B cell (primary cell): Measurements from ENCODE around the gene EPAS1. TPM values are rescaled to one million over a fixed set of nuclear protein-coding genes. Genes with fewer than 3 reads are reported as not detected.

Experiments used
- ATAC-seq: fragments of 200-7000 bp; cut with Tn5 transposase; one replicate; pipeline ENCODE4 v1.10.0; 2021; ENCODE audit warnings: low read depth, mild to moderate bottlenecking, moderate number of reproducible peaks, moderate library complexity
- CTCF ChIA-PET: fragments of 350-600 bp; sonication (Branson Sonifier 250); formaldehyde crosslinking; loops from one replicate; lab custom pipeline; 2021; ENCODE audit warnings: antibody characterized with exemption, inconsistent platforms; lab: Charles Lee
- POLR2A ChIA-PET: fragments of 350-600 bp; sonication (Branson Sonifier 250); formaldehyde crosslinking; loops from one replicate; lab custom pipeline; 2021; ENCODE audit warnings: antibody characterized with exemption; lab: Charles Lee
- DNase-seq: peaks from one replicate; pipeline ENCODE4 v3.0.0; 2013
- H2AFZ ChIP-seq: 2 replicates; pipeline ENCODE4 v1.6.1; 2012; ENCODE audit warnings: mild to moderate bottlenecking, low read depth, low read length; ENCODE audit not compliant: insufficient read depth, poor library complexity, severe bottlenecking
- H3K27ac ChIP-seq, 2 donors: 1 replicate in 1 of 2; 2 replicates in 1 of 2; pipeline ENCODE4 v1.5.1; 2012 to 2013; ENCODE audit warnings: low read length in 2 of 2, mild to moderate bottlenecking in 2 of 2, moderate library complexity in 1 of 2
- H3K27me3 ChIP-seq, 4 experiments: fragments of 200-600 bp in 1 of 4; sonication (generic) in 1 of 4; replicated peaks in 1 of 4; 1 replicate in 2 of 4; 2 replicates in 2 of 4; pipeline versions ENCODE4 v1.6.1 to v1.7.0; 2013 to 2016; ENCODE audit warnings: low read length in 3 of 4, mild to moderate bottlenecking in 2 of 4, mixed read lengths in 1 of 4, moderate library complexity in 1 of 4; ENCODE audit not compliant: insufficient read depth in 4 of 4, control insufficient read depth in 3 of 4; ENCODE audit errors: control extremely low read depth in 1 of 4
- H3K36me3 ChIP-seq, 2 experiments: replicated peaks in 1 of 2; 1 replicate in 1 of 2; 2 replicates in 1 of 2; pipeline versions ENCODE4 v1.6.1 to v1.7.1; 2013; ENCODE audit warnings: low read length in 1 of 2; ENCODE audit not compliant: insufficient read depth in 2 of 2, control insufficient read depth in 1 of 2; ENCODE audit errors: control extremely low read depth in 1 of 2, extremely low read depth in 1 of 2
- H3K4me1 ChIP-seq, 2 donors: fragments of 200-600 bp in 1 of 2; sonication (generic) in 1 of 2; 1 replicate in 1 of 2; 2 replicates in 1 of 2; pipeline versions ENCODE4 v1.5.1 to v1.6.1; 2013 to 2017; ENCODE audit warnings: low read length in 2 of 2; ENCODE audit not compliant: control insufficient read depth in 2 of 2, insufficient read depth in 2 of 2
- H3K4me2 ChIP-seq: replicated peaks from 2 replicates; pipeline ENCODE3; 2012; ENCODE audit warnings: mild to moderate bottlenecking, low read depth, low read length; ENCODE audit not compliant: poor library complexity, severe bottlenecking
- H3K4me3 ChIP-seq, 5 experiments: fragments of 200-600 bp in 1 of 5; sonication (generic) in 1 of 5; 1 replicate in 3 of 5; 2 replicates in 2 of 5; pipeline versions ENCODE4 v1.5.1 to v1.7.0; 2011 to 2016; ENCODE audit warnings: low read length in 4 of 5, mild to moderate bottlenecking in 4 of 5, low read depth in 2 of 5, control low read depth in 1 of 5, moderate library complexity in 1 of 5; ENCODE audit not compliant: insufficient read depth in 1 of 5; ENCODE audit errors: control extremely low read depth in 1 of 5, extremely low read depth in 1 of 5
- H3K79me2 ChIP-seq: fragments of 200-600 bp; sonication (generic); one replicate; pipeline ENCODE4 v1.6.0; 2016; ENCODE audit warnings: low read length; ENCODE audit not compliant: control insufficient read depth, insufficient read depth
- H3K9ac ChIP-seq: fragments of 200-600 bp; sonication (generic); 2 replicates; pipeline ENCODE4 v1.6.1; 2017; ENCODE audit warnings: mild to moderate bottlenecking, low read length, moderate library complexity
- H3K9me3 ChIP-seq, 3 donors: one replicate each; pipeline versions ENCODE4 v1.6.1 to v1.7.1; 2013; ENCODE audit warnings: low read length in 2 of 3; ENCODE audit not compliant: control insufficient read depth in 2 of 3, insufficient read depth in 1 of 3; ENCODE audit errors: control extremely low read depth in 1 of 3
- H4K20me1 ChIP-seq: 2 replicates; pipeline ENCODE4 v1.6.0; 2012; ENCODE audit warnings: mild to moderate bottlenecking, low read length; ENCODE audit not compliant: insufficient read depth, control insufficient read depth, poor library complexity, severe bottlenecking
- H3K27ac Mint-ChIP-seq: one replicate; pipeline ENCODE4 v1.8.0; 2021; ENCODE audit warnings: mixed read lengths
- H3K27me3 Mint-ChIP-seq: one replicate; pipeline ENCODE4 v1.8.0; 2021; ENCODE audit warnings: mixed read lengths
- H3K4me1 Mint-ChIP-seq: one replicate; pipeline ENCODE4 v1.8.0; 2021; ENCODE audit warnings: mixed read lengths
- H3K4me3 Mint-ChIP-seq: one replicate; pipeline ENCODE4 v1.8.0; 2021; ENCODE audit warnings: mixed read lengths
- H3K9me3 Mint-ChIP-seq: one replicate; pipeline ENCODE4 v1.8.0; 2022; ENCODE audit warnings: mixed read lengths; ENCODE audit not compliant: insufficient read depth
- CTCF ChIP-seq: fragments of 200-600 bp; IDR thresholded peaks from one replicate; pipeline ENCODE4 v1.8.0; 2022; ENCODE audit warnings: antibody characterized with exemption, mild to moderate bottlenecking
- EZH2 ChIP-seq: IDR thresholded peaks from 2 replicates; pipeline ENCODE4 v1.6.1; 2012; ENCODE audit warnings: borderline replicate concordance, low read depth, mild to moderate bottlenecking, moderate library complexity, low read length; ENCODE audit not compliant: insufficient read depth, poor library complexity, severe bottlenecking
- WGBS: methylation state at CpG from one replicate; pipeline ENCODE4 v1.1.5; 2013; ENCODE audit warnings: missing lambda C conversion rate; ENCODE audit not compliant: insufficient coverage; 5-methylcytosine and 5-hydroxymethylcytosine counted together
- intact Hi-C: fragments of 100-400 bp; cut with micrococcal nuclease; formaldehyde crosslinking; loops from one replicate; pipeline ENCODE4 v1.10.0; 2022
- polyA plus RNA-seq: library from polyadenylated mRNA; depleted of rRNA; stranded (reverse); fragments of >200 nt; gene quantifications from 2 replicates; pipeline ENCODE4 v1.2.3, GENCODE V29; 2012
- total RNA-seq, 2 donors: library from RNA; stranded (reverse); fragments of 120-200 nt in 1 of 2; gene quantifications; 1 replicate in 1 of 2; 2 replicates in 1 of 2; pipeline versions ENCODE4 v1.2.3 to v1.2.4, GENCODE V29; 2013 to 2022

Gene EPAS1
- total and polyA plus RNA-seq, 2 donors (not counting 1 experiment from before 2014, with no cell fraction given), result 0.06 to 0.37 TPM

DNA sequence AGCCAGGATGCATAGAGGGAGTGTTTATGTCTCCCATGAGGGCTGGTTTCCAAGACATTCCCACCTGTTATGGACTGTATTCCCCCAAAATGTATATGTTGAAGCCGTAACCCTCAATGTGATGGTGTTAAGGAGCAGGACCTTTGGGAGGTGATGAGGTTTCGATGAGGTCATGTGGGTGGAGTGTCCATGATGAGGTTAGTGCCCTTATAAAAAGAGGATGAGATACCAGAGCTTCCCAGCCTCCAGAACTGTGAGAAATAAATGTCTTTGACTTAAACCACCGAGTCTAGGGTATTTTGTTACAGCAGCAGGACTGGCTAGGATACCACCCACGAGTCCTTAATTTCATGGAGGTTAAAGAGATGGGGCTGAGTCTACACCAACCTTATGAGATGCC lies 22.6 kb upstream of the EPAS1 start:
- TF ChIP-seq CTCF (no peak), EZH2 (no peak)
- H3K36me3 ChIP-seq, result no peaks in the 10 kb centered on the region
- peaks cover 0 to 32% (median 16%) of the 10 kb centered on the region in 4 experiments for H3K27me3 ChIP-seq
- peaks cover 0 to 5% (median 0%) of the 10 kb centered on the region in 3 donors for H3K9me3 ChIP-seq
- Mint-ChIP-seq H3K27me3 (peaks cover 51% of the 10 kb centered on the region), H3K4me1 (peaks cover 11% of the 10 kb centered on the region), H3K4me3 (no peak overlapping the region), H3K9me3 (no peaks in the 10 kb centered on the region), H3K27ac (no peak overlapping the region)
- intact Hi-C loops, result no loop called here
- H3K79me2 ChIP-seq, result no peaks in the 10 kb centered on the region
- no peak overlapping the region for H3K4me2 ChIP-seq
- WGBS, result 100% methylated on average over 1 of the region's 4 CpGs
- H4K20me1 ChIP-seq, result no peaks in the 10 kb centered on the region
- DNase-seq (no peak), ATAC-seq (no peak)
- ChIA-PET CTCF (no interaction called here), POLR2A (no interaction called here)
- H3K27ac ChIP-seq, result no peak overlapping the region
- H3K9ac ChIP-seq, result no peak overlapping the region
- no peak overlapping the region for H3K4me3 ChIP-seq
- no peak overlapping the region for H2AFZ ChIP-seq
- peaks cover 5 to 8% of the 10 kb centered on the region in 2 donors for H3K4me1 ChIP-seq

- intact Hi-C loops, result no loop called here
- Histone ChIP-seq H3K79me2 (no peaks in the 10 kb centered on the region), H3K9ac (no peak overlapping the region), H3K9me3 (peaks cover 0 to 5% (median 0%) of the 10 kb centered on the region in 3 donors), H2AFZ (peak overlapping the region; percentile 46), H4K20me1 (no peaks in the 10 kb centered on the region), H3K4me3 (no peak overlapping the region), H3K4me1 (peaks cover 5 to 8% of the 10 kb centered on the region in 2 donors), H3K36me3 (no peaks in the 10 kb centered on the region), H3K27me3 (peaks cover 0 to 32% (median 16%) of the 10 kb centered on the region in 4 experiments), H3K27ac (no peak overlapping the region), H3K4me2 (peak overlapping the region; percentile 53)
- ChIA-PET POLR2A (no interaction called here), CTCF (no interaction called here)
- peaks cover 11% of the 10 kb centered on the region for H3K4me1 Mint-ChIP-seq
- H3K4me3 Mint-ChIP-seq, result no peak overlapping the region
- no peak overlapping the region for H3K27ac Mint-ChIP-seq
- no peaks in the 10 kb centered on the region for H3K9me3 Mint-ChIP-seq
- no peak for TF ChIP-seq EZH2
- no peak for TF ChIP-seq CTCF
- WGBS, result 2% methylated on average over 20 of the region's 20 CpGs
- ATAC-seq, result no peak
- no peak for DNase-seq
- H3K27me3 Mint-ChIP-seq, result peaks cover 44% of the 10 kb centered on the region
These were observed 21.2 kb upstream of the EPAS1 start for GRCh38 chr2:46275995-46276394.
